ENCODE measurements around the gene CYP46A1. TPM values are rescaled to one million over a fixed set of nuclear protein-coding genes. Genes with fewer than 3 reads are reported as not detected.

Gene CYP46A1
- total RNA-seq, 1 donor from 2014 or later: 9.4 TPM

DNA sequence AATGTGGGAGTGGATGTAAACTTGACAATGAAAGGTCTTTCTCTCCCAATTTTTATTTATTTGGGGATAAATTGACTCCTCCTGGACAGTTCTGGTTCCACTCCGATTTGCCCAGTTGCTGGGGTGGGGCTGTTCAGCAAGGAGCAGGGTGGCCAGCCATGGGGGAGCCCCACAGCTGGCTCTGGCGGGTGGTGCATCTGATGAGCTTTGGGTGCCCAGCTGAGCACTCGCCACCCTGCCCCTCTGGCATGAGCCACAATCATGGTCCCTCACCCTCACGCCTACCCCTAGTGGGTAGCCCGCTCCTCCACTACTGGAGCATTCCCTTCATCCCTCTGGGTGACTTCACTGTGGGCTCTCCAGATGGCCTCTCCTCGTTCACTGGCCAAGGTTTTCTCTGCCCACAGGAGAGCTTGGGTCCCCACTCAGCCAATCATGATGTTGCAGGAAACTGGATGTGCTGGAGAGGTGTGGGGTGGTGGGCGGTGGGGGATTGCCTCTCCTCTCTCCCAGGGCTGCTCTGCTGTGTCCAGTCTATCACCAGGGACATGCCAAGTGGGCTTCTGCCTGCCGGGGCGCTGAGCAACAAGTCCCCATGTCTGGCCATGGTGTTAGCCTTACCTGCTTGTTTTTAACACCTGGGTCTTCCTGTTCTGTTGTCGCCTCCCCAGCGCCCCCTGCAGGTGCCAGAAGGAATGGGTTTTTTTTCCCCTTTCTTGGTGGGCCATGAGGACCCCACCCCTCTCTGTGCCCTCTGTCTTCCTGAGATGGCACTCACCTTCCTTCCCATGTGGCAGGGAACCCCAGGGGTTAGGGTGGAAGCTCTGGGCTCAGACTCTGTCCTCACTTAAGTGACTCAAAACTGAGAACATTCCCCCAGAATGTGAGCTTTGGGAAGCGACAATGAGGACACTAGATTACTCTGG, 3.4 kb downstream of the CYP46A1 start:
- DNase-seq (ENCODE audit: low spot score): no peak

DNA sequence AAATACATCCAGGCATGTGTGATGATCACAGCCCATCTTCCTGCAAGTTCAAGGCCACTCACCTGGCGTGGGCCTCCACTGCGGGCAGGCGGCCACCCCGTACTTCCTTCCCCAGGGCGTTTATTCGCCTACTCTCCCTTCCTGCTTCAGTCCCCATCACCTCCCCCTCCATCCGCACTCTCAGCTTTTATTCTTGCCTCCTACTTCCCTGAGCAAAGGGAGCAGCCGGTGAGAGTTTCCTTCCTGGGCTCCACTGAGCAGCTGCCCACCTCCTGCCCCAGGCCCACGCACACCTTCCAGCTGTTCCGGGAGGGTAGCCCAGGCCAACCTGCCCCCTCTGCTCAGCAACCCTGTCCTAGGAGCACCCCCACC, 4.1 kb downstream of the CYP46A1 start:
- DNase-seq (ENCODE audit: low spot score): no peak

DNA sequence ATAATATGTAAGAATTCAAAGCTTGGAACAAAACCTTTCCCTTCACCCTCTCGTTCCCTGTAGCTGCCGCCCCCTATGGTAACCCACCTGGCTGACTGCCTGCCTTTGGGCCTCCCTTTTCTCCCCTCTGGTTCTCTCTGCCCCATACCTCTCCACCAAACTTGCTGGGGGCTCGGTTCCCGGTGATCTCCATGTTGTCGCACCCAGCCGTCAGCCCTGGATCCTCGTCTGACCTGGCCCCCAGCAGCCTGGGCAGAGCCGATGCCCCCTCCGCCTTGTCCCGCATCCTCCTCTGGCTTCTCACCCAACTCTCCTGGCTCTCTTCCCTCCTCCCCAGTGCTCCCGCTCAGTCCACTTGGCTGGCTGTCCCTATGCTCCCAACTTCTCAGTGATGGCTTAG, 4.5 kb downstream of the CYP46A1 start:
- DNase-seq (ENCODE audit: low spot score): no peak

DNA sequence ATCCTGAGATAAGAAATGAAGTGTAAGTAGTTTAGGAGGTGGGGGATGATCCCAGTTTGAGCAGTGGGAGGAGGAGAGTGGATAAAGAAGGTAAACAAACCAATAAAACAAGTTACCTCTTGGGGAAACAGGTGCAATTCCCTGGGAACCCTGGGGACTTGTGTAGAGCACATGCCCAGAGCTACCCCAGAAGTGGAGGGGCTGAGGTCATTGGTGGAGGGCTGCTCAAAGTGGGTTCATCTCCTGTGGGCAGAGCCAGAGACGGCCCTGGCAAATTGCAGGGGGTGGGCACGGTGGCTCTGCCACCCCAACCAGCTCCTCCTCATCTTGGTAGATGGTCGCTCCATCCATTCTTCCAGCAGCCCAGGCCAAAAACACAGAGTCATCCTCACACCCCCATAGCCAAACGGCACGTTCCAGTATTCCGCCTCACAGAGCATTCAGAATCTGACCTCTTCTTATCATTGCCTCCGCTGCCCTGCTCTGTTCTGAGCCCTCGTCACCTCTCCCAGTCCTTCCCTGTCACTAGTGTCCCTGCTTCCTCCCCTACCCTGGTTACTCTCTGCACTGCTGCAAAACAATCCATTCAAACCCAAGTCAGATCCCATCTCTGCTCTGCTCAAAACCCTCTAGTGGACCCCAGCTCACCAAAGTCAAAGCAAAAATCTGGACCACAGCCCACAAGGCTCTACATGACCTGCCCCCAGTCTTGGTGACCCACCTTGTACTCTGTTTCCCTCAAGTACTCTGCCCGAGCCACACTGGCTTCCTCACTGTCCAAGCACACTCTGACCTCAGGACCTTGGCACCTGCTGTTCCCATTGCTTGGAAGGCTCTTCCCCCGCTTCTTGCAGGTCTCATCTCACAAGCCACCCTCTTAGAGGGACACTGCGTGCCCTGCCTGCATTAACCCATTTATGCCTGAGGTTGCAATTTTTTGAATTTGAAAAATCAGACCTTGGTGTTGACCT, 5.5 kb downstream of the CYP46A1 start:
- no peak for DNase-seq (ENCODE audit: low spot score)

DNA sequence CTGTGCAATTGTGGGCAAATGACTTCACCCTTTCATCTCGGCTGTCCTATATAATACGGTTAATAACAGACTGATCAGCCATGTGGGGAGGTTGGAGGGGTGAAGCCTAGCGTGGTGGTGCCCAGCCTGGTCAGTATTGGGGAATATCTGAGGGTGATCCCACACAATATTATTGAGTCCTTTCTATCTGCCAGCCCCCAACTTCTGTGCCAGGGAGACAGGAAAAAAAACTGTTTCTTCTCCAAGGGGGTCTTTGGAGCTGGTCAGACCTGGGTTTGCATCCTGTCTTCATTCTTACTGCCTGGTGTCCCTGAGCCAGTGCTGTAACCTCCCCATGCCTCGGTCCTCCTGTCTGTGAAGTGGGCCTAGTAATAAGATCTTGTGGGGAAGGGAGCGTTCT, 6.5 kb downstream of the CYP46A1 start:
- DNase-seq (ENCODE audit: low spot score): no peak

DNA sequence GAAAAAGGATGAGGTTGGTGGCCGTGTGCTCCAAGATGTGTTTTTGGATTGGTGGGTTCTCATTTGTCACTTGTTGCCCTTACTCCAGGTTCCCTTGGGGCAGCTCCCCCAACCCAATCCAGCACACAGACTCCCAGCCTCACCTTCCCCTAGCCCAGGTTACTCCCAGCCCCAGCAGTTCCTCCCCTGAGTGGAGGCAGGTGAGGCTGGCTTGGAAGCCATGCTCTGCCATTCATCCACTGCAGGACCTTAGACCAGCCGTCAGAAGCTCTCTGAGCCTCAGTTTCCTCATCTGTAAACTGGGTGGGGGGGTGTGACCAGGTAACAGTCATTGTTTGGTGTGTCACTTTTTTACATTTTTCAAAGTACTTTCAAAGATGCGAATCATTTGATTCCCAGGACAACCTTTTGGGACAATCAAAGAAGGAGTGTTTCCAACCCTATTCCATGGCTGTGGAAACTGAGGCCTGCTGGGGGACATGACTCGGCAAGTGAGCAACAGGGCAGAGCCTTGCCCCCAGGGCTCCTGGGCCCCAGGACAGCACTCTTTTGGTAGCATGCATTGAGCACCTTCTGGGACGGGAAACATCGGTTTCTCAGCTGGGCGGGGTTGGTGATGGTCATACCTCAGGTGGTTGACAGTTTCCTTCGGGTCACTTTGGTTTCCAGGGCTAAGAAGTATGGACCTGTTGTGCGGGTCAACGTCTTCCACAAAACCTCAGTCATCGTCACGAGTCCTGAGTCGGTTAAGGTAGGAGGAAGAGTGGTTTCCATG, 7.2 kb downstream of the CYP46A1 start:
- no peak for DNase-seq (ENCODE audit: low spot score)

DNA sequence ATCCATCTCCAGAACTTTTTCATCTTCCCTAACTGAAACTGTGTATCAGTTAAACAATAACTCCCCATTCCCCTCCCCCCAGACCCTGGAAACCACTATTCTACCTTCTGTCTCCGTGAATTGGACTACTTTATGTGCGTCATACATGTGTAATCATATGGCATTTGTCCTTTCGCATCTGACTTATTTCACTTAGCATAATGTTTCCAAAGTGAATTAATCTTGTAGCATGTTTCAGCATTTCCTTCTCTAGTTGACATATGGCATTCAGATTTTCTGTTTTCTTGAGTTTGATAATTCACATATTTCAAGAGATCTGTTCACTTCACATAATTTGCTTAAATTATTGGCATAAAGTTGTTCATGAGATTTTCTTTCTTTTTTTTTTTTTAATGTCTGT, 9.8 kb downstream of the CYP46A1 start:
- DNase-seq (ENCODE audit: low spot score): no peak

DNA sequence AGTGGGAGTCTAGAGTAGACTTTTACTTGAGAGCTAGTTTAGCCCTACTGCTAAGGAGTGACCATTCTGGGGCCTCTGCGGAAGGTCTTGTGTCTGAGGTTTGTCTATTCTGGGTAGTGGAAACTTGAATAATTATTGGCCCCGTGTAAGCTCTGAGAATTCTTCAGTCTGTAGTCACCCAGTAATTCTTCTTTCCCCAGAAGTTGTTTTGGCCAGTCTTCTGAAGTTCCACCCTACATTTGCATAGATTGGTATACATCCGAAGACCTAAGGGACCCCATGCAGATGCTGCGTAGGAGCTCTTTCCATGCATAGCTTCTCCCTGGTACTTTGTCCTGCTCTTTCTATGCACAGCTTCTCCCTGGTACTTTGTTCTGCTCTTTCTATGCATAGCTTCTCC, 12.8 kb downstream of the CYP46A1 start:
- DNase-seq (ENCODE audit: low spot score): no peak

DNA sequence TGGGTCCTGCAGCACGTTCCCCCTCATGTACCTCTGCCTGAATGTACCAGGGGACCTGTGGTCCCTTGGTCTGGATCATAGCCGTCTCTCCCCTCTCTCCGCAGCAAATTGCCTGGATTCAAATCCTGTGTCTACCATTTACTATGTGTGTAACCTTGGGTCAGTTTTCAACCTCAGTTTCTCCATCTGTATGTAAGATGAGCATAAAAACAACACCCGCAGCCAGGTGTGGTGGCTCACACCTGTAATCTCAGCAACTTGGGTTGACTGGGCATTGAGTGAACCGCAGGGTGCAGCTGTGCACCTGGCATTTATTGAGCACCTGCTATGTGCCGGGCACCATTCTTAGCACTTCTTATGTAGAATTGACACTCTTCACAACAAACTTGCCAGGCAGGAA, 14.1 kb downstream of the CYP46A1 start:
- no peak for DNase-seq (ENCODE audit: low spot score)

DNA sequence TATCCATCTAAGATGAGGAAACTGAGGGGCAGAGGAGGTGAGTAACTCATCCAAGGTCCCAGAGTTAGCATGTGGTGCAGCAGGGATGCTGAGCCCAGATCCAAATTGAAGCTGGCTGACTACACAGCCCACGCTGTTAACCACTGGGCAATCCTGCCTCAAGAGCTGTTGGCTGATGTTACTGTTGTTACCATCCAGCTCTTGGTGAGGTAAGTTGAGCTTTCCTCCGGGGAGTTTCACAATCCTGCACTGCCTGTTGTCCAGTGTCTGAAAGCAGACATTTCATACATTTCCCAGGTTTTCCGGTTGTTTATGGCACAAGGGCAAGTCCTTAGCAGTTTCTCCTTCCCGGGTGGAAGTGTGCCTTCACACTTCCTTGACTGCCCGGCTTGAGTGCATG, 14.5 kb downstream of the CYP46A1 start:
- no peak for DNase-seq (ENCODE audit: low spot score)

DNA sequence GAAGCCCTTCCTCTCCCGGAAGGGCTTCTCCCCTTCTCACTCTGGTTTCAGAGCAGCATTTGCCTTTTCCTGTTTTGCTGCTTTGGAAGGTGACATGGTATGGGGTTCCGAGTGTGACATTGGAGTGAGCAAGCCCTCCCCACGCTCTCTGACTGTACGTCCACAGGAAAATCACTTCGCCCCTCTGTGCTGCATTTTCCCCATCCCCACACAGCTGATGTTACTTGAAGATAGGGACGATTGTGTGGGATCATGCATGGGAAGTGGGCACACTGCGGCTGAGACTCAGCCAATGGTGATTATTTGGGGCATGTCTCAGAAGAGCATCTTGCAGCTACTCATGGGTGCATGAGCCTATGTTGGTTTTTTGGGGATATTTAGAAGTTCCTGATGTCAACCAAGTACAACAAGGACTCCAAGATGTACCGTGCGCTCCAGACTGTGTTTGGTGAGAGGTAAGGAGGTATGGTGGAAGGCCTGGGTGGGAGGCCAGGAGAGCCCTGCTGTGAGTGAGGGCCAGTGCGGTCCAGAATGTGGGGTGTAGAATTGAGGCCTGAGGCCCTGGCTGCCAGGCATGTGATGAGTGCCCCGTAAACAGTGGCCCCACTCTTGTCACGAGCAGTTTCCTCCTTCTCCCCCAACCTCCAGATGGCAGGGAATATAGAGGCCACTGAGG, 15.1 kb downstream of the CYP46A1 start:
- no peak for DNase-seq (ENCODE audit: low spot score)

DNA sequence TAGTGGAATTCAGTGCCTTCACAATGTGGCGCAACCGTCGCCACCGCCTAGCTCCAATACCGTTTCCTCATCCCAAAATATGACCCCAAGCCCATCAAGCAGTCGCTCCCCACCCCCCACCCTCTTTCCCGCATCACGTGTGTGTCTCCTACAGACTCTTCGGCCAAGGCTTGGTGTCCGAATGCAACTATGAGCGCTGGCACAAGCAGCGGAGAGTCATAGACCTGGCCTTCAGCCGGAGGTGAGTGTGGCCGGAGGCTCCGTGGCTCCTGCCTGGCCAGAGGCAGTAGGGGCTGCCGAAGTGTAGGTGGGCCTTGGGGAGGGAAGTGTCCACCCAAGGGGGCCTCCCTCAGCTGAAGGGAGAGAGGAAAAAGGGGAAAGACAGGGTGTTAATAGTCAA, 15.8 kb downstream of the CYP46A1 start:
- DNase-seq (ENCODE audit: low spot score): no peak

DNA sequence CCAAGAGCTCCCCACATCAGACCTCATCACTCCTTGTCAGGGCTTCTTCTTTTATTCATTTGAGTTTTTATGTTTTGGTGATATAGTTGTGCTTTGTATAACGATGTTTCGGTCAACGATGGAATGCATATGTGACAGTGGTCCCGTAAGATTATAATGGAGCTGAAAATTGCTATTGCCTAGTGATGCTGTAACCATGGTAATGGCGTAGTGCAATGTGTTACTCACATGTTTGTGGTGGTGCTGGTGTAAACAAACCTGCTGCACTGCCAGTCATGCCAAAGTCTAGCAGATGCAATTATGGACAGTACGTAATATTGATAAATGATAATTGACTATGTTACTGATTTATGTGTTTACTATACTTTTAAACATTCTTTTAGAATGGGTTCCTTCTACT, 16.3 kb downstream of the CYP46A1 start:
- DNase-seq (ENCODE audit: low spot score): no peak

DNA sequence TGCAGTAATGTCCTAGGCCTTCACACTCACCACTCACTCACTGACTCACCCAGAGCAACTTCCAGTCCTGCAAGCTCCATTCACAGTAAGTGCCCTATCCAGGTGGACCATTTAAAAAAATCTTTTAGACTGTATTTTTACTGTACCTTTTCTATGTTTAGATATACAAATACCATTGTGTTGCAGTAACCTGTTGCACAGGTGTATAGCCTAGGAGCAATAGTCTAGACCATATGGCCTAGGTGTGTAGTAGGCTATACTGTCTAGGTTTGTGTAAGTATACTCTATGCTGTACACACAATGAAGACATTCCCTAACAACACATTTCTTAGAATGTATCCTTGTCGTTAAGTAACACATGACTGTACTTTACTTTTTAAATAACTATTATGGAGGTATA, 17.2 kb downstream of the CYP46A1 start:
- DNase-seq (ENCODE audit: low spot score): no peak

DNA sequence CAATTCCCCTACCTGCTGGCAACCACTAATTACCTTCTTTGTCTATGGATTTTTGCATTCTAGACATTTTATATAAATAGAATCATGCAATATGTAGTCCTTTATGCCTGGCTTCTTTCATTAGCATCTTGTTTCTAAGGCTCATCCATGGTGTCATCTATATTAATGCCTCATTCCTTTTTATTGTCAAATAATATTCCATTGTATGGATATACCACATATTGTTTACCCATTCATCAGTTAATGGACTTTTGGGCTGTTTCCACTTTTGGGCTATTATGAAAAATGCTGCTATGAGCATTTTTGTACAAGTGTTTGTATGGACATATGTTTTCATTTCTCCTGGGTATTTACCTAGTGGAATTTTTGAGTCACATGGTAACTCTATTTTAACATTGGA, 18.0 kb downstream of the CYP46A1 start:
- DNase-seq (ENCODE audit: low spot score): no peak

DNA sequence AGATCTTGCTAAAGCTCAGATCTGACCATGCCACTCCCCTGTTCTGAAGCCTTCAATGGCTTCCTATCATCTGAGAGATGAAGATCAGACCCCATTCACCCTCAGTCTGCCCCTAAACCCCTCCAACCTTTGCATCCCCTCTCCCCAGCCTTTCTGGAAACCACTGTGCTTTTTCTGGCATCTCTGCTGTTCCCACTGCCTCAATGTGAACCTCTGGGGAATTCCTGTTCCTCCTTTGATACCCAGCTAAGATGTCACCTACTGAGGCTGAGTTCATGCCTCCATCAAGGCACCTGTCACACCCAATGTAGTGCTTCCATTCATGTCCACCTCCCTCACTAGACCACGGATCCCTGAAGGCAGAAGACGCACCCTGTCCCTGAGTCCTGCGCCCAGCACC, 19.3 kb downstream of the CYP46A1 start:
- no peak for DNase-seq (ENCODE audit: low spot score)

DNA sequence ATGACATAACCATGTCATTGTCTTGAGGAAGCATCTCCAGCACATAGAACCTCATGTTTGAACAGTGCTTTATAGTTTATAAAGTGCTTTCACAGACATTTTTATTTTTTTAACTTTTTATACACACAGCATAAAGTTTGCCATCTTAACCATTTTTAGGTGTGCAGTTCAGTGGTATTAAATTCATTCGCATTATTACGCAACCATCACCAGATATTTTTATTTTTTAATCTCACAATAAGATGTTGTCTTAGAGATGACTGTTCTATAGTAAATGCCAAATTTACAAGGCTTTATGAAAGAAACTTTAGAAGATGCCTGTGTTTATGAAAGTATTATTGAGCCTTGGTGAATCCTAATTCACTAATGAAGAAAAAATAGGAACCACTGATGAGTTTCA, 19.9 kb downstream of the CYP46A1 start:
- no peak for DNase-seq (ENCODE audit: low spot score)

DNA sequence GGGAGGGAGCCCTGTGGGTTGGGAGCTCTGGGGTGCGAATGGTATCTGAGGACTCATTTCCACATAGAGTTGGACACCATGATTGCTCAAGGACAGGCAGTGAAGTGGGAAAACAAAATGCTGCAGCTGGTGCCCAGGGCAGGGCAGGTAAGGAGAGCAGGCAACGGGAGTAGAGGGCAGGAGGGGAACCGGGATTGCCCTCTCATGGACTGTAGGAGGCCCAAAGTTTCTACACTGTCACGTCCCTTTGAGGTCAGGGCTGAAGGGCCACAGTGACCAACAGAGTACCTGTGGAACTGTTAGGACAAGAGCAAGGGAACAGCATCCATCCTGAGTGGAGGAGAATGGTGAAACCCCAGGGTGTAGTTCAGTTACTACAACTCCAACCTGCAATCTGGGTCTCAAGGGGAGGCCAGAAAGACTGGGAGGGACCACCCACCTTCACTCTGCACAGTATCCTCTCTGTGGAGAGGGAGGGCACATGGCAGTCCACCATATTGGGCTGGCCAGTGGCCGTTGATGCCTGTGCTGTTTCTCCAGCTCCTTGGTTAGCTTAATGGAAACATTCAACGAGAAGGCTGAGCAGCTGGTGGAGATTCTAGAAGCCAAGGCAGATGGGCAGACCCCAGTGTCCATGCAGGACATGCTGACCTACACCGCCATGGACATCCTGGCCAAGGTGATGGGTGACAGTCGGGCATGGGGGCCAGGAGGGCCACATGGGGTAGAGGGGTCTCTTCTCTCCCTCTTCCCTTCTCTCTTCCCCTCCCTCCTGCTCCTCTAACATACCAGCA, 22.2 kb downstream of the CYP46A1 start:
- no peak for DNase-seq (ENCODE audit: low spot score)

DNA sequence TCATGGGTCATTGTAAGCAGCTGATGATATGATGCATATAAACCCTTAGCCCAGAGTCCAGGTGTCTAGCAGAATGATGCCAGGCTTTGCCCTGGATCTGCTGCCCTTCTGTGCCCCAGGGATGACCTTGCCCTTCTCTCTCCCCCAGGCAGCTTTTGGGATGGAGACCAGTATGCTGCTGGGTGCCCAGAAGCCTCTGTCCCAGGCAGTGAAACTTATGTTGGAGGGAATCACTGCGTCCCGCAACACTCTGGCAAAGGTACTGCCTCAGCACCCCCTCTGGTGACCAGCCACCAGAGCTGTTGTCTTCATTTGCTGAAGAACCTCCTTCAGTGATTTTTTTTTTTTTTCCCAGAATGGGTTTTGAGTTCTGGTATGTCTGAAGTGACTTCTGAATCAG, 23.3 kb downstream of the CYP46A1 start:
- DNase-seq (ENCODE audit: low spot score): no peak

DNA sequence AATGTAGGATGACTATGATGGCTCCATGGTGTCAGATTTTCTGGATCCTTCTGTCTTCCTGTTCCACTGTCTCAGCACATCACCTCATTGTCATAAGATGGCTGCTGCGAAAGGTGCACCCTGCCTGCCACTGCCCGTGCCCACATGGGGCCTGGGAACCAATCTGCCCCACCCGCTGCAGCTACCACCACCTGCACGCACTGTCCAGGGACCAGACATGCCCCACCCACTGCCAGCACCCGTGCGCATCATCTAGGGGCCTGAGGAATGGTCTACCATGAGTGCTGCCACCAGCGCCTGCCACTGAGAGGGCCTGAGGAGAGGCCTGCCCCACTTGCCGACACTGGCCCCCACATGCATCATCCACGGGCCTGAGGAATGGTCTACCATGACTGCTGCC, 23.8 kb downstream of the CYP46A1 start:
- DNase-seq (ENCODE audit: low spot score): no peak

Measured in umbilical cord (tissue), 2 donors.